Panc1 (cell line): ENCODE measurements around the gene TMEM115. TPM values are rescaled to one million over a fixed set of nuclear protein-coding genes. Genes with fewer than 3 reads are reported as not detected.

Source experiments
- ATAC-seq: fragments of 200-7000 bp; cut with Tn5 transposase; 2 replicates; pipeline ENCODE4 v1.9.1; 2020; ENCODE audit warnings: mild to moderate bottlenecking, moderate library complexity
- BruUV-seq: library from RNA; stranded (reverse); fragments of 400-500 nt; replicated peaks from 2 replicates; lab custom pipeline; 2021; lab: Mats Ljungman, UMichigan
- CTCF ChIA-PET: fragments of 300-600 bp; sonication (Branson Sonifier 250); formaldehyde crosslinking; loops from one replicate; lab custom pipeline; 2022; ENCODE audit warnings: antibody characterized with exemption; lab: Charles Lee
- POLR2A ChIA-PET: fragments of 300-600 bp; sonication (Branson Sonifier 250); formaldehyde crosslinking; loops from one replicate; lab custom pipeline; 2022; ENCODE audit warnings: antibody characterized with exemption; lab: Charles Lee
- DNase-seq: peaks from one replicate; pipeline ENCODE4 v3.0.0-alpha.2; 2010; ENCODE audit warnings: low read depth, low spot score
- H3K27ac ChIP-seq: 2 replicates; pipeline ENCODE4 v1.5.1; 2011; ENCODE audit warnings: mild to moderate bottlenecking, low read length, inconsistent platforms
- H3K27me3 ChIP-seq: fragments of 200-500 bp; sonication (Bioruptor generic); 2 replicates; pipeline ENCODE4 v1.6.0; 2014; ENCODE audit warnings: low read length, inconsistent platforms; ENCODE audit not compliant: control insufficient read depth, insufficient read depth
- H3K36me3 ChIP-seq: fragments of 200-500 bp; sonication (Bioruptor generic); 2 replicates; pipeline ENCODE4 v1.5.1; 2014; ENCODE audit warnings: inconsistent platforms, mild to moderate bottlenecking, low read length, moderate library complexity; ENCODE audit not compliant: control insufficient read depth, insufficient read depth
- H3K4me1 ChIP-seq: 2 replicates; pipeline ENCODE4 v1.5.1; 2011; ENCODE audit warnings: inconsistent platforms, mild to moderate bottlenecking, low read length, moderate library complexity; ENCODE audit not compliant: control insufficient read depth, insufficient read depth
- H3K4me3 ChIP-seq, 2 experiments: 2 replicates each; pipeline ENCODE4 v1.5.1; 2011 to 2012; ENCODE audit warnings: low read depth in 2 of 2, low read length in 2 of 2, mild to moderate bottlenecking in 2 of 2, inconsistent platforms in 1 of 2, moderate library complexity in 1 of 2
- H3K9me3 ChIP-seq: fragments of 200-500 bp; sonication (Bioruptor generic); 2 replicates; pipeline ENCODE4 v1.5.1; 2014; ENCODE audit warnings: low read depth, mild to moderate bottlenecking, inconsistent platforms, low read length, moderate library complexity; ENCODE audit not compliant: control insufficient read depth, insufficient read depth
- POLR2AphosphoS5 ChIP-seq: IDR thresholded peaks from 2 replicates; pipeline ENCODE4 v1.6.1; 2012; ENCODE audit warnings: mild to moderate bottlenecking, low read depth, low read length, moderate library complexity
- SIN3A ChIP-seq: IDR thresholded peaks from 2 replicates; pipeline ENCODE4 v1.6.1; 2012; ENCODE audit warnings: low read depth, mild to moderate bottlenecking, low read length, moderate library complexity, borderline replicate concordance; ENCODE audit not compliant: insufficient read depth
- TCF7L2 ChIP-seq: IDR thresholded peaks from 2 replicates; pipeline ENCODE4 v1.6.1; 2011; ENCODE audit warnings: mild to moderate bottlenecking, low read depth, low read length, inconsistent platforms
- in situ Hi-C: cut with HindIII; loops from 2 replicates; pipeline ENCODE4 v1.10.0; 2016; ENCODE audit warnings: low sequenced_read_pairs, low pct_unique_long_range_greater_than_20kb
- intact Hi-C: fragments of 100-400 bp; cut with micrococcal nuclease; formaldehyde crosslinking; loops from one replicate; pipeline ENCODE4 v1.10.0; 2022; ENCODE audit not compliant: unreplicated experiment
- total RNA-seq: library from RNA; stranded (reverse); gene quantifications from one replicate; pipeline ENCODE4 v1.2.1, GENCODE V29; 2021; ENCODE audit not compliant: unreplicated experiment
- TF ChIP-seq, protein P1 (sequence below), 2 experiments: IDR thresholded peaks; 2 replicates each; pipeline ENCODE4 v1.6.1; 2011 to 2012; ENCODE audit warnings: low read depth in 2 of 2, control low read depth in 1 of 2, low read length in 1 of 2, mild to moderate bottlenecking in 1 of 2, moderate library complexity in 1 of 2; ENCODE audit not compliant: insufficient read depth in 1 of 2
- TF ChIP-seq, protein P2 (sequence below): fragments of 450-650 bp; IDR thresholded peaks from 2 replicates; pipeline ENCODE4 v1.5.1; 2017; ENCODE audit warnings: mild to moderate bottlenecking

Gene TMEM115
- total RNA-seq, 1 experiment from 2014 or later: 30.2 TPM

DNA sequence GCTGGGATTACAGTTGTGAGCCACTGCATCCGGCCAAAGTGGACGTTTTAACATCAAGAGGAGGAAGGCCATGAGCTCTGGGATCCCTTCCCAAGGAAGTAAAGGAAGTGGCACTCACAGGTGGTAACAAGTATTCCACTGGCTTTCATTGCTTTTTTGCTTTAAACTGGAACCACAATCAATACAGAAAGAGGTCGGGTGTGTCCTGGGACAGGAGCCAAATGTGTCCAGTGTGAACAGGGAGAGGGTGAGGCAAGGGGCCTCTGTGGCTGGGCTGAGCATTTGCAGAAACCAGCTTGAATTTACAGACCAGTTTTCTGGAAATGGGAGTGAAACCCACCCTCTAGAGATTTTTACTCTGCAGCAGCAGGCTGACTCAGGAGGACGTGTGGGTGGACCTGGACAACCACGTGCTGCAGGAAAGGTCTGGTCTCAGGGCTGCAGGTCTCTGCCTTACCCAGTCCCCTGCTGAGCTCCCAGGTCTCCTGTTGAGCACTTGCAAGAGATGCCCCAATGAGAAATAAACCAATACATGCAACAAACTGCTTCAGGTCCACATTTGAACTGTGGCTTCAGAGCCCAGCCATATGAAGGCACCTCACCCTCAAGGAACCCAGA lies 42.8 kb upstream of the TMEM115 start:
- intact Hi-C loops: no loop called here
- Histone ChIP-seq H3K36me3 (no peaks in the 10 kb centered on the region), H3K4me3 (no peak overlapping the region), H3K27me3 (no peaks in the 10 kb centered on the region), H3K9me3 (no peaks in the 10 kb centered on the region), H3K4me1 (no peaks in the 10 kb centered on the region), H3K27ac (no peak overlapping the region)
- CTCF ChIA-PET: interaction anchor here (0.6 kb wide), 1 partner anchor 10 kb away, joined by 8 read pairs; no protein-coding TSS in a partner anchor
- POLR2A ChIA-PET: no interaction called here
- BruUV-seq: no TSS peak
- TF ChIP-seq SIN3A (no peak), TCF7L2 (no peak), POLR2AphosphoS5 (no peak)
- TF ChIP-seq, protein P1, sequence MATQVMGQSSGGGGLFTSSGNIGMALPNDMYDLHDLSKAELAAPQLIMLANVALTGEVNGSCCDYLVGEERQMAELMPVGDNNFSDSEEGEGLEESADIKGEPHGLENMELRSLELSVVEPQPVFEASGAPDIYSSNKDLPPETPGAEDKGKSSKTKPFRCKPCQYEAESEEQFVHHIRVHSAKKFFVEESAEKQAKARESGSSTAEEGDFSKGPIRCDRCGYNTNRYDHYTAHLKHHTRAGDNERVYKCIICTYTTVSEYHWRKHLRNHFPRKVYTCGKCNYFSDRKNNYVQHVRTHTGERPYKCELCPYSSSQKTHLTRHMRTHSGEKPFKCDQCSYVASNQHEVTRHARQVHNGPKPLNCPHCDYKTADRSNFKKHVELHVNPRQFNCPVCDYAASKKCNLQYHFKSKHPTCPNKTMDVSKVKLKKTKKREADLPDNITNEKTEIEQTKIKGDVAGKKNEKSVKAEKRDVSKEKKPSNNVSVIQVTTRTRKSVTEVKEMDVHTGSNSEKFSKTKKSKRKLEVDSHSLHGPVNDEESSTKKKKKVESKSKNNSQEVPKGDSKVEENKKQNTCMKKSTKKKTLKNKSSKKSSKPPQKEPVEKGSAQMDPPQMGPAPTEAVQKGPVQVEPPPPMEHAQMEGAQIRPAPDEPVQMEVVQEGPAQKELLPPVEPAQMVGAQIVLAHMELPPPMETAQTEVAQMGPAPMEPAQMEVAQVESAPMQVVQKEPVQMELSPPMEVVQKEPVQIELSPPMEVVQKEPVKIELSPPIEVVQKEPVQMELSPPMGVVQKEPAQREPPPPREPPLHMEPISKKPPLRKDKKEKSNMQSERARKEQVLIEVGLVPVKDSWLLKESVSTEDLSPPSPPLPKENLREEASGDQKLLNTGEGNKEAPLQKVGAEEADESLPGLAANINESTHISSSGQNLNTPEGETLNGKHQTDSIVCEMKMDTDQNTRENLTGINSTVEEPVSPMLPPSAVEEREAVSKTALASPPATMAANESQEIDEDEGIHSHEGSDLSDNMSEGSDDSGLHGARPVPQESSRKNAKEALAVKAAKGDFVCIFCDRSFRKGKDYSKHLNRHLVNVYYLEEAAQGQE (IDR thresholded peaks at IDR 0.05; ENCODE audit: insufficient read depth in 1 of 2, low read depth in 2 of 2, low read length in 1 of 2): no peak
- TF ChIP-seq, protein P2, sequence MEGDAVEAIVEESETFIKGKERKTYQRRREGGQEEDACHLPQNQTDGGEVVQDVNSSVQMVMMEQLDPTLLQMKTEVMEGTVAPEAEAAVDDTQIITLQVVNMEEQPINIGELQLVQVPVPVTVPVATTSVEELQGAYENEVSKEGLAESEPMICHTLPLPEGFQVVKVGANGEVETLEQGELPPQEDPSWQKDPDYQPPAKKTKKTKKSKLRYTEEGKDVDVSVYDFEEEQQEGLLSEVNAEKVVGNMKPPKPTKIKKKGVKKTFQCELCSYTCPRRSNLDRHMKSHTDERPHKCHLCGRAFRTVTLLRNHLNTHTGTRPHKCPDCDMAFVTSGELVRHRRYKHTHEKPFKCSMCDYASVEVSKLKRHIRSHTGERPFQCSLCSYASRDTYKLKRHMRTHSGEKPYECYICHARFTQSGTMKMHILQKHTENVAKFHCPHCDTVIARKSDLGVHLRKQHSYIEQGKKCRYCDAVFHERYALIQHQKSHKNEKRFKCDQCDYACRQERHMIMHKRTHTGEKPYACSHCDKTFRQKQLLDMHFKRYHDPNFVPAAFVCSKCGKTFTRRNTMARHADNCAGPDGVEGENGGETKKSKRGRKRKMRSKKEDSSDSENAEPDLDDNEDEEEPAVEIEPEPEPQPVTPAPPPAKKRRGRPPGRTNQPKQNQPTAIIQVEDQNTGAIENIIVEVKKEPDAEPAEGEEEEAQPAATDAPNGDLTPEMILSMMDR: no peak
- DNase-seq (no peak), ATAC-seq (no peak)
- in situ Hi-C loops: no loop called here

DNA sequence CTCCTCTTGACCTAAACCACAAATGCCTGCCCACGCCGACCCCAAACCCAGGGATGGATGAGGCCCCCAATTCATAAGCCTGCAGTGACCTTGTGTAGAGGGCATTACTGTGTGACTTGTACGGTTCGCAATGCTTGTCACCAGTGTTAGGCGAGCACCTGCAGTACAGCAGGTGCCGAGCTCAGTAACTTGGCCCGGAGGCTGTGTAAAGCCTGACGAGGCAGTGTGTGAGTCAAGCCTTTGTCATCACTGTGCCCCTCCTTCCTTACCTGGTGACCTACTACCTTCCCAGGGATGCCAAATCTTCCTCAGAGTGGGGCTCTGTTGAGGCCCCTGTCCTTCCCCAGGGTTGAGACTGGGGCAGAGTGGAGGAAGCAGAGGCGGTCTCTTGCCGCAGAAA lies 37.2 kb upstream of the TMEM115 start:
- no peak for ATAC-seq
- BruUV-seq: no TSS peak
- in situ Hi-C loops: no loop called here

More for the DNA sequence above, 37.2 kb upstream of the TMEM115 start:
- Histone ChIP-seq H3K9me3 (no peaks in the 10 kb centered on the region), H3K27me3 (no peaks in the 10 kb centered on the region), H3K4me1 (no peaks in the 10 kb centered on the region), H3K4me3 (no peak overlapping the region), H3K27ac (no peak overlapping the region), H3K36me3 (no peaks in the 10 kb centered on the region)
- CTCF ChIA-PET: no interaction called here
- intact Hi-C loops: no loop called here
- DNase-seq: no peak
- TF ChIP-seq, protein P2: no peak
- TF ChIP-seq SIN3A (no peak), TCF7L2 (no peak), POLR2AphosphoS5 (no peak)
- TF ChIP-seq, protein P1 (IDR thresholded peaks at IDR 0.05; ENCODE audit: insufficient read depth in 1 of 2, low read depth in 2 of 2, low read length in 1 of 2): no peak
- POLR2A ChIA-PET: no interaction called here
